Vagina (tissue), 2 donors: ENCODE data around the gene ITPR1.

Experiments
- POLR2A ChIP-seq, 2 donors: fragments of 450-650 bp; IDR thresholded peaks; one replicate each; pipeline ENCODE4 v1.6.1; 2017; ENCODE audit warnings: antibody characterized with exemption in 2 of 2, mild to moderate bottlenecking in 2 of 2, moderate library complexity in 2 of 2
- POLR2AphosphoS5 ChIP-seq, 2 donors: sonication (generic); formaldehyde crosslinking; IDR thresholded peaks; one replicate each; pipeline ENCODE4 v1.9.0; 2017; ENCODE audit warnings: antibody characterized with exemption in 2 of 2, mild to moderate bottlenecking in 2 of 2, low read depth in 1 of 2; ENCODE audit not compliant: insufficient read depth in 1 of 2
- TF ChIP-seq, protein P1 (sequence below), 3 experiments: fragments of 450-650 bp in 2 of 3; fragments of 200-600 bp in 1 of 3; sonication (generic) in 1 of 3; IDR thresholded peaks; one replicate each; pipeline ENCODE4 v1.5.1; 2017 to 2019; ENCODE audit warnings: antibody characterized with exemption in 3 of 3, mild to moderate bottlenecking in 2 of 3, moderate library complexity in 2 of 3

DNA sequence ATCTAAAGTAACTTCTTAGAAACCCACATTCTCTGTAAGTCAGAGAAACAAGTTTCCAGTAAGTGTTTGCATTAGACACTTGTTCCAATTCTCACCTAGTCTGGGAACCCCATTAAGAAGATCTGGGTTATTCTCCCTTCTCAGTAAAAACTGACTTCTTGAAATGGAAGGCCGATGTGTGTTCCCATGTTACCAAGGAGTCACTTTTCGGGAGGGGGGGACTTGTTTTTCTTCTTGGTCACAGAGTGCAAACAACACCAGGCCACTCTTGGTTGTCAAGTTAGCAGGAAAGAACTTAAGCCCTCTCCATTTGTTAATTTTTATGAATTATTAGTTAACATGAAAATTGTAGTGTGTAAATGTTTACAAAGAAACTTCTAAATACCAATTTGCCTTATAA lies 55.6 kb downstream of the ITPR1 start:
- no peak for TF ChIP-seq POLR2AphosphoS5 (IDR thresholded peaks at IDR 0.05; ENCODE audit: insufficient read depth in 1 of 2, low read depth in 1 of 2)
- TF ChIP-seq POLR2A (IDR thresholded peaks at IDR 0.05) = no peak
- TF ChIP-seq, protein P1, sequence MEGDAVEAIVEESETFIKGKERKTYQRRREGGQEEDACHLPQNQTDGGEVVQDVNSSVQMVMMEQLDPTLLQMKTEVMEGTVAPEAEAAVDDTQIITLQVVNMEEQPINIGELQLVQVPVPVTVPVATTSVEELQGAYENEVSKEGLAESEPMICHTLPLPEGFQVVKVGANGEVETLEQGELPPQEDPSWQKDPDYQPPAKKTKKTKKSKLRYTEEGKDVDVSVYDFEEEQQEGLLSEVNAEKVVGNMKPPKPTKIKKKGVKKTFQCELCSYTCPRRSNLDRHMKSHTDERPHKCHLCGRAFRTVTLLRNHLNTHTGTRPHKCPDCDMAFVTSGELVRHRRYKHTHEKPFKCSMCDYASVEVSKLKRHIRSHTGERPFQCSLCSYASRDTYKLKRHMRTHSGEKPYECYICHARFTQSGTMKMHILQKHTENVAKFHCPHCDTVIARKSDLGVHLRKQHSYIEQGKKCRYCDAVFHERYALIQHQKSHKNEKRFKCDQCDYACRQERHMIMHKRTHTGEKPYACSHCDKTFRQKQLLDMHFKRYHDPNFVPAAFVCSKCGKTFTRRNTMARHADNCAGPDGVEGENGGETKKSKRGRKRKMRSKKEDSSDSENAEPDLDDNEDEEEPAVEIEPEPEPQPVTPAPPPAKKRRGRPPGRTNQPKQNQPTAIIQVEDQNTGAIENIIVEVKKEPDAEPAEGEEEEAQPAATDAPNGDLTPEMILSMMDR (IDR thresholded peaks at IDR 0.05) = no peak
